RPMI7951 (cell line): Measurements from ENCODE around the gene WDR74. TPM values are rescaled to one million over a fixed set of nuclear protein-coding genes. Genes with fewer than 3 reads are reported as not detected.
"Not testable (repeated sequence)": the region's sequence is repeated elsewhere in the genome, so short reads cannot be mapped to it uniquely, and the experiment has no call there.

Experiments
- DNase-seq: peaks from one replicate; pipeline ENCODE4 v3.0.0-alpha.2; 2012; ENCODE audit warnings: low read depth
- total RNA-seq: library from RNA; depleted of rRNA; stranded (reverse); fragments of >200 nt; shearing (Covaris generic); gene quantifications from 2 replicates; pipeline ENCODE4 v1.2.3, GENCODE V29; 2014

Gene WDR74
- total RNA-seq, 1 experiment from 2014 or later, result 61.3 TPM

DNA sequence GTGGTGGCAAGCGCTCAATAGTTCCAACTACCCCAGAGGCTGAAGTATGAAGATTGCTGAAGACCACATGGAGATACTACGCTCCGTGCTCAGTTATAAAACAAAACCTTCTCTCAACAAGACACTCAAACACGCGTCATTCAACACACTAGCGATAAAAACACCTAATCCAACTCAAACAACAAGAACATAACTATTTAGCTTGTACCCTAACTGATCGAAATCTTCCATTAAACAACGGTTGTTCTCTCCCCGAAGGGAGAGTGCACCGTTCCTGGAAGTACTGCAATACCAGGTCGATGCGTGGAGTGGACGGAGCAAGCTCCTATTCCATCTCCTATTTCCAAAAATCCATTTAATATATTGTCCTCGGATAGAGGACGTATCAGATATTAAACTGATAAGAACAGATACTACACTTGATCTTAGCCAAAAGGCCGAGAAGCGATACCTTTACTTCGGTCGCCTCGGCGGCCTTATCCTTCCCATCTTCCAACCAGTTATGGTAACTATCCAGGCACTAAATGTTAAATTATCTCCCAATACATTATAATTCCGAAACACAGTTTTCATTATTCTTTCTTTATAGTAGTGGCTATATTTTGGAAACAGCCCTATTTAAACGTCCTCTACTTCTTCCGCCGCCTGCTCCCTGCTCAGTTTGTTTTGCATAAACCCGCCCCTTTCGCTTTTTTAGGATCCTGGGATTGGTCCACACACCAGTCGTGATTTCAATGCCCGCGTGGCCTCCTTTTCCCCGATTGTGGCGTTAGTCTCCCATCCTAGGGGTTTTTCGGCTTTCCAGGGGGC is 2.2 kb upstream of the WDR74 start:
- peak; percentile 100 for DNase-seq

DNA sequence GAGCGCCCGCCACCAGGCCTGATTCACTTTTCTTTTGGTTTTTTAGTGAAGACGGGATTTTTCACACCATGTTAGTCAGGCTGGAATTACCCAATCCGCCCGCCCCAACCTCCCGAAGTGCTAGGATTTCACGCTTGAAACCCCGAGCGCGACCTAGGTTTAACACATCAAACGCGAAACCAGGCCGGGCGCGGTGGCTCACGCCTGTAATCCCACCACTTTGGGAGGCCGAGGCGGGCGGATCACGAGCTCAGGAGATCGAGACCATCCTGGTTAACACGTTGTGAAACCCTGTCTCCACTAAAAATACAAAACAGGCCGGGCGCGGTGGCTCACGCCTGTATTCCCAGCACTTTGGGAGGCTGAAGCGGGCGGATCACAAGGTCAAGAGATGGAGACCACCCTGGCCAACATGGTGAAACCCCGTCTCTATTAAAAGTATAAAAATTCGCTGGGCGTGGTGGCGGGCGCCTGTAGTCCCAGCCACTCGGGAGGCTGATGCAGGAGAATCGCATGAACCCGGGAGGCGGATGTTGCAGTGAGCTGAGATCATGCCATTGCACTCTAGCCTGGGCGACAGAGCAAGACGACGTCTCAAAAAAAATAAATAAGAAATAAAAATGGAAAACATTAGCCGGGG is 1.5 kb upstream of the WDR74 start:
- DNase-seq, result peak; percentile 91

DNA sequence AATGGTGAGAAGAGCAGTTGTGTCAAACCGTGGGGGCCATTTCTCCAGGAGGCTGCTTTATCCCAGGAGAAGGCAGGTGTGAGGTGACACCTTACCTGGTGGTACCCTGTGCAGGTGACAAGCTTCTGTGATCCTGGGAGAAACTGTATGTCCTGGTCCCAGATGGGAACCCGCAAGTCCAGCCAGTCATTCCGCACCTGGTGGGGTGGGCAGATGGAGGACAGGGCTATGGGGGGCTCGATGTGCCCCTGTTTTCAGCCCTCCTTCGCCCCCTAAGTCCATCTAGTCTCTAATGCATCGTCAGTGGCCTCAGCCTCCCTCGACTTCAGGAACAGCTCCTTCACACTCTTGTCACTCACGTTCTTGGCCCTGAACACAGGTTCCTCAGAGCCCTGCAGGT is 4.1 kb downstream of the WDR74 start:
- DNase-seq, result no peak

DNA sequence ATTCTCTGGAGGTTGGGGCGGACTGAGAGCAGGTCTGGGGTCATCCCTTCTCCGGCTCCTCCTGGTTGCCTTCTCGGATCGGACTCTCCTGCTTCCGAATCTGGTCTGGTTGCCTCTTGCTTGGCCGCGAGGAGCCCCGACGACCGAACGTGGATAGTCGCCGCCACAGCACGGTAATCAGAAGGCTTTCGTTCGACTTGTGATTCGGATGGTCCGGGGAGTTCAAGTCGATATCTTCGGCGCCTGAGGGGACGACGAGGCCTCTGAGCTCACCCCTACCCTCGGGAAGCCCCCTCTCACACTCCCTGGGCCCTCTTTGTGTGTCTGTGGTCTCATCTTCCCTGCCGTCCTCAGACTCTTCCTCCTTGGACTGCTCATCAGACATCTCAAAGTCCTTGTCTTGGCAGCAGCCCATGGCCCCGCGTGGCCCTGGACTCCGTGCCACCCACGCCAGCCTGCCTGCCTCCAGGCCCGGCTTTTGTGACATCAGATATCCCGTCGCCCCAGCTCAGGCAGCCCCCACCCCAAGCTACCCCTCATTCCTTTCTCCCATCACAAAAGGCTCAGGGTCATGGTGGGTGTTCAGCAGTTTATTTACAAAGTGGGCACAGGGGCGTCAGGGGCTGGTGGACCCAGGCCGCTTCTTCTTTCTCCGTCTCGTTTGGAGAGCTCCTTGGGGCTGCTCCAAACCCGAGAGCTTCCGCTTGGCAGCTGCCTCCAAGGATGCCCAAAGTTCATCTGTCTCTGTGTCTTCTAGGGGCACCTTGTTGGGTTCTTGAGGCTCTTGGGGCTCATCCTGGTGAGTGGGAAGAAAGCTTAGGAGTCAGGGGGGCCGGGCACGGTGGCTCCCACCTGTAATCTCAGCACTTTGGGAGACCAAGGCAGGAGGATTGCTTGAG is 6.8 kb downstream of the WDR74 start, which contains the start of gene TEX54:
Gene TEX54 (minus strand): TSS at position 506 of the 899 bp plus-strand sequence.
- DNase-seq, result no peak

DNA sequence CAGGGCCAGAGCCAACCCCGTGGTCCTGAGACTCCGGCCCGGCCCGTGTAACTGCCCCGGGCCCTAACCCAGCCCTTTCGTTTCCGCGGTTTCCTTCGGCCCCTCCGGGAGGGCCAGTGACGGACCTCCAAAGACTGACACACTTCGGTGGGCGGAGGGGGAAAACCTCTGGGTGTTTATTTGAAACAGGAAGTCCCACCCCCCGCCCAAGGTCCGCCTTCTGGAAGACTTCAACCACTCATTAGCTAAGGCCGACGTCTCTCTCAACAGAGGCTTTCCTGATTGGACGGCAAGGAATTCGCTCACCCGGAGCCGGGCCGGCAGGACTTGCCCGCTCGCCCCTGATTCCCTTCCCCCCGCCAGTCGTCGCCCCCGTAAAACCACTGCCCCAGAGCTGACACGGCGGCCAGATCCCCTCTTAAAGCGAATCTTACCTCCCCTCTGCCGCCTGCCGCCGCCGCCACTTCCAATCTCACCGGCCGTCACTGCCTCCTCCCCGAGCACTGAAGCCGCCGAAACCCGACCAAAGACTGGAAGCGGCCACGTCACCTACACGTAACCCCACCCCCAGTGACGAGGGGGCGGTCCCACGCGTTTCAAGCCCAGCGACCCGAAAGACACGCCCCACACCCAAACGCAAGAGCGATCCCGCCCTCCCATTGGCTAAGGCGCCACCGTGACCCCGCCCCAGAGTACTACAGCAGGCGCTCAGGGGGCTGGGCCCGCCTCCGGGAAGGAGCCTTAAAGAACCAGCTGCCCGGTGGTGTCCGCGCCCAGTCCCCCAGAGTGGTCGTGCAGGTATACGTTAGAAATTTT is 7.7 kb downstream of the WDR74 start, which contains the start of gene STX5:
Gene STX5 (minus strand): TSS at position 532 of the 816 bp plus-strand sequence. CDS start 808 bp downstream, outside the sequence.
- peak; percentile 97 for DNase-seq

DNA sequence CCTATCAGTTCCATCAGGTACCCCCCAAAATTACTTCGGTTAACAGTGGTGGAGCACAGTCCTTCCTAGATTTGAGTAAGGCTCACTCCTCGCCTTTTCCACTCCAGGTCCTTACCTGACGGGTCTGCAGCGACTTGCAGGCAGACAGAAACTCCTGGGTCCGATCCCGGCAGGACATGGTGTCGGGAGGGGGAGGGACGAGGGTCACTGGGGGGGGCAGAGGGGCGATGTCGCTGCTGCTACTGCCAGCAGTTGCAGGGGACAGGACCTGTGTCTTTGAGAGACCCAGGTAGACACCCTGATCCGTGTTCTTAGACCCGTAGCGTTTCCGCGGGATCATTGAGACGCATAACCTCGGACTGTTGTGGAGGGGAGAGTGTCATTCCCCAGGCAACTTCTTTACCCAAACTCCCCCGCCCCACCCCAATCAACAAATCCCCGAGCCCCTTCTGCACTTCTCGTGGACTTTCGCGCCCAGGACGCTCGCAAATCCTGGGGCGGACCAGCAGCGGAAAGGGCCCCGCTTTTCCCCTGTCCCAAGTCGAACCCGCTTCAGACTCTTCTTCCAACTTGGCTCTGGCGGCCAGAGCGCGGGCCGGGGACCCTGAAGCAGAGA is 8.4 kb downstream of the WDR74 start:
- DNase-seq, result no peak

DNA sequence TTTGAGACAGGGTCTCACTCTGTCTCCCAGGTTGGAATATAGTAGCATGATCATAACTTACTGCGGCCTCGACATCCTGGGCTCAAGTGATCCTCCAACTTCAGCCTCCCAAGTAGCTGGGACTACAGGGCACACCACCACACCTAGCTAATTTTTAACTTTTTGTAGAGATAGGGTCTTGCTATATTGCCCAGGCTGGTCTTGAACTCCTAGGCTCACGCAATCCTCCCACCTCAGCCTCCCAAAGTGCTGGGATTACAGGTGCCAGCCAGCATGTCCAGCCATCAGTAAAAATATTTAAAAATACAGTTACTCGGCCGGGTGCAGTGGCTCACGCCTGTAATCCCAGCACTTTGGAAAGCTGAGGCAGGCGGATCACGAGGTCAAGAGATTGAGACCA is 11.3 kb downstream of the WDR74 start:
- not testable (repeated sequence) for DNase-seq

DNA sequence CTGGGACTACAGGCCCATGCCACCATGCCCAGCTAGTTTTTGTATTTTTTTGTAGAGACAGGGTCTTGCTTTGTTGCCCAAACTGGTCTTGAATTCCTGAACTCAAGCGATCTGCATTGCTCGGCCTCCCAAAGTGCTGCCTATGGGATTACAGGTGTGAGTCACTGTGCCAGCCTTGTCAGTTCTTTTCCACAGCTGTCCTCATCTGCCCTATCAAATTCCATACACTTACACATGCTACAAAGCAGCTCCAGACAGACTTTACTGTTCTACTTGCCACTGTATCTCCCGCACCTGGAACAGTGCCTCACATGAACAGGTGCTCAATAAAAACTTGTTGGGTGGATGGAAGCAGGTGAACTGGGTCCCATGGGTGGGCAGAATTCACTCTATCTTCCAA is 15.7 kb downstream of the WDR74 start:
- DNase-seq, result no peak

DNA sequence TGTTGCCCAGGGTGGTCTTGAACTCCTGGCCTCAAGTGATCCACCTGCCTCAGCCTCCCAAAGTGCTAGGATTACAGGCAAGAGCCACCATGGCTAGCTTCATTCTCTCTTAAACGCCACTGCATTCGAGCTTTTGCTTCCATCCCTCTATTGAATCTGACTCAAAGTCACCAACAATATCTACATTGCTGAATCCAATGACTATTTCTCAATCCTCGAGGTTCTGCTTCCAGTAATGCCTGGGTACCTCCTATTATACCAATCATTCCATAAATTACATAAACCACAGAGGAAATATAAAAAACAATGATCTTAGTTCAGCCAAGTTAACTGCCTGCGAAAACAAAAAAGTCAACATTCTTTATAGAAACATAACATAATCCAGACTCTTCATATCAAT is 22.3 kb downstream of the WDR74 start:
- DNase-seq, result no peak

DNA sequence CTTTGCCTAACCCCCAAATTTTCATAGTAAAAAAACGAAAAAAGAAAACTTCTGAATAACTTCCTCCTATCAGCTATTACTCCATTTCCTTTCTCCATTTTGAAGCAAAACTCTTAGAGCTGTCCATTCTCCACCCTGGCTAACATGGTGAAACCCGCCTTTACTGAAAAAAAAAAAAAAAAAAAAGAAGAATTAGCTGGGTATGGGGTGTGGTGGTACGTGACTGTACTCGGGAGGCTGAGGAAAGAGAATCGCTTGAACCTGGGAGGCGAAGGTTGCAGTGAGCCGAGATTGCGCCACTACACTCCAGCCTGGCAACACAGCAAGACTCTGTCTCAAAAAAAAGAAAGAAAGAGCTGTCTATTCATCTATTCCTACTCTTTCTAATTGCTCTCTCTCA is 22.8 kb downstream of the WDR74 start:
- DNase-seq, result no peak

DNA sequence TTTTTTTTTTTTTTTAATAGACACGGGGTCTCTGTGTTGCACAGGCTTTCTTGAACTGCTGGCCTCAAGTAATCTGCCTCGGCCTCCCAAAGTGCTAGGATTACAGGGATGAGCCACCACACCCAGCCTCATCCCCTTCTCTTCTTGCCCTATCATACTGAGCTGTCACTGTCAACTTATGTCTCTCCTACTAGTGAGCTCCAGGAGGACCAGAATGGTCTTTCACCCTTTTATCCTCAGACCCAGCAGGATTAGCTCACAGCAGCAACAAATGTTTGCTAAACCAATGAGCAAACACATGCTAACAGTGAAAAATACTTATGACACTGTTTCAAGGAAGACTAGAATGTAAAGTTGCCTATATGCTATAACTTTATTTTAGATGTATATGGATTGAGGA is 27.7 kb downstream of the WDR74 start:
- DNase-seq, result no peak

DNA sequence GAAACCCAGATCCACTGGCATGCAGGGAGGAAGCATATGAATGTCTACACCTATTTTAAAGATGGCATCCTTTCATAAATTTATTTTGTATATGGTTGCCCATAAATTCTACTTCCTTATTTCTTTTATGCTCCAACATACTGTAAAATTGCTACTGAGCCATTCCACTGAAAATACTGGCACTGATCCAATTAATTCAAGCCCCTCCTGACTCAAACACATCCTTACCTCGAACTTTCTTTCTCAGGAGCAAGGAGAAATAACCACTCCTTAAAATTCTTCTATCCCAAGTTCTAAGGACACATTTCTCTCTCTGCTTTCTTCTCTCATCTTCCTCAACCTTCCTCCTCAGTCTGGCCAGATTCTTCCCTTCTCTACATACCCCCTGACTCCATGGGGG is 28.6 kb downstream of the WDR74 start:
- DNase-seq, result no peak

DNA sequence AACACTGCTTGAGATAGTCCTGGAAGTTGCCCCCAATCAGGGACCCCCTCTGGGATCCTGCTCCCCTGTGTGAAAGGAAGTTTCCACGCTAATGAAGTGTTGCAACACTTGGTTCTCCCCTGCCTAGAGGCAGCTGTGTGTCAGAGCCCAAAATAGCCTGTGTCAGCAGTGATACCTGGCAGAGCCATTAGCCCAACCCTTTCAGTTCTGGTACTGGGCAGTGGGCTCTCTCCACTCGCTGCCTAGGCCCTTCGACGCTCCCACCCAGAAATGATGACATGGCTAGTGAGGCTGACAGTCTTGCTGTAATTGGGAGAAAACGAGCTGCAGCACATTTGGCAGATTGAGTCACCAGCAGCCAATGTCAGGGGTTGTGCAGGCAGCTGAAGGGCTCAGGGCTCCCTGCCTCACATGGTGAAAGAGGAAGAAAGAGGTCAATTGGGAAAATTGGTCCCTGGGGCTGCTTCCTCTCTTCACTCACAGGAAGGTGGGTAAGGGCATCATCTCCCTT is 32.7 kb downstream of the WDR74 start:
- DNase-seq, result peak; percentile 32

DNA sequence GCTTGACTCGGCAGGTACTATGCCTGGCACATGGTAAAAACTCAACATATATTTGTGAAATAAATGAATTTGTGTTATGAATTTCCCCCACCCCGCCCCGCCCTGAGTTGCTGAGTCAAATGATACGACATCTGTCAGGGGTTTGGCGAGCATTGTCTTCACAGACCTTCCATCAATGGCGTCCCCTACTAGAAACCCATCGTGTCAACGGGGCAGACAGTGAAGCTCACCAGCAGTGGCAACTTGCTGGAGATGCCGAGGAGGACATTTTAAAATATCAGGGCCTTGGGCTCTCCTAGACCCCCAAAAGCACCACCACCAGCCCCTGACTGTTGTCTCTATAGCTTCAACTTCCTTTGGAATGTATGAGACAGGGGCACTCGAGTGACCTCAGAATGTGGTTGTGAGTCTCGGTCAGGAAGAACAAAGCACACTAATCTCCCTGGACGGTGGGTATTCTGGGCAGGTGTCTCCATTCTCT is 33.4 kb downstream of the WDR74 start:
- peak; percentile 28 for DNase-seq

DNA sequence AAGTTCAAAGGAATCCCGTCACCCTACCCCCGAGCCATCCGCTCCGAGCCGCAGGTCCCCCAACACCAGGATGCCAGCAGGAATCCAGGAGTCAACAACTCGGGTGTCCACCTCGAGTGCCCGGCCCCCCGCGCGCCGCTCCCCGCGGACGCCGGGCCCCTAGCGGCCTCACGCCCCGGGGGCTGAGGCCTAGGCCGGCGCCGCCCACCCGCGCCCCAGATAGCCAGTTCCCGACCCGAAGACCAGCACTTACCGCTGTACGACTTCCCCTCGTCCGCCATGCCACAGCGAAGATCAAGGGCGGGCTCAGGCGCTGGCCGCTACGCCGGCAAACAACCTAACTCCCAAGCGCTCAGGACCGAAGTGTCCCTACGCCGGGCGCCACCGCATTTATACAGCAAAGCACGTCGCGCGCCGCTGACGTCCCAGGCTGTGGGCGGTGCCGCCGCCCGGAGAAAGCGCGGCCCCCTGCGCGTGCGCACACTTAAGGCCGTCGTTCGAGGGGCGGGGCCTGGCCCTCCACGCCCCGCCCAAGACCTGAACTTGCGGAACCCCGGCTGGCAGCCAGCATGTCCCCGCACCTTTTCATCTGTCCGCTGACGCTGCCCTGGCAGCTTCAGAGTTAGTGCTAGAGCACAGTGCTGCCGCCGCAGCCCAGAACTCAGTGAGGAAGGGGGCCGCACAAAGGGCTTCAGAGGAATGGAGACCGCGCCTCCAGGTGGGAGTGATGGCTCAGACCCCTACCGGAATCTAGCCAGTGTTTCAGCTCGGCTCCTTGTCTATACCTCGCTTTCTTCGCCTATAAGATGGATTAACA is 34.1 kb downstream of the WDR74 start, which contains the start of gene NXF1:
Gene NXF1 (minus strand): TSS at position 365 of the 817 bp plus-strand sequence. CDS start 84 bp downstream, at position 281.
- peak; percentile 90 for DNase-seq

DNA sequence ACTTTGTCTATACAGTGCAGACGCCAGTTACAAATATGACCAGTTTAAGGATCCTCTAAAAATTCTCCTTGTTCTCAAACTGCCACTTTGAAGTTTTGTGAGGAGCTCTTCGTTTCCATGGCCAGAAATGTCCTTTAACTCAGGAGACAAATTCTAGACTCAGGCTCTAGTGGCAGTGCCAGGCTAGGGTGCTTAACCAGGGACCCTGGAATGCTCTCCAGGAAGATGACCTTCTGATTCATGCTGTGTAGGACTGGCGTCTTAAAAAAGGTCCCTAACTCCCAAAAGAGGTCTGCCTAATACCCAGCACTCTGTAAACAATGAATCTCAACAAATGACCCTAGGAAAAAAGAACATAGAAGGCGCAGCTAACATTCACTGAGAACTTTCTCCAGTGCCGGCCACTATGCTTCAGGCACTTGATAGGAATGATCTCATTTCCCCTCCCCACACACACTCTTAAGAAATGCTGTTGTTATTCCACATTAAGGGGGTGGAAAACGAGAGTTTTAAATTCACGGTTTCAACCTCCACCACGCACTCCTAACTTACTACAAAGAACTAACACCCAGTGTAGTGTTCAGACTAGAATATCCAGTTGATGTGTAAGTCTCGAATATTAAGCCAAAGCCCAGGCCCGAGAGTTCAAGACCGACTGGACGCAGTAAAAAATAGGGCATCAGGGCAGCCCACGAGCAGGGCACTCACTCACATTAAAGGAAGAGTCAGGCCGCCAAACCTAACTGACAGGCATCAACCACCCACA is 34.9 kb downstream of the WDR74 start:
- peak; percentile 41 for DNase-seq

DNA sequence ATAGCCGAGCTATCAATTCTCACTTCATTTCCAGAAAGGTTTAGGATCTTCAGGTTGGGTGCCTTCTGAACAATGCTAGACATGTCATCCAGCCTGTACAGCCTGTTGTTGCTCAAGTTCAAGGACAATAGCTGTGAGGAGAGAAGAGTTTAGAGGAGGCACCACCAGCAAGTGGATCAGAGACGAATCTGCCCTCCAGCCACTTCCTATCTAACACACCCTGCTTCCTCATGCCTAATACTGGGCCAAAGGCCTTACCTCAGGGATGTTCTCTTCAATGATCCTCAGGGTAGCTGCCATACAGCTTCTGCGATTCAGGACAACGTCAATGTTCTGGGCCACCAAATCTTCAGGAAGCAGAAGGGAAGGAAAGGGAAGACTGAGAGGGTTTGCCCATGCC is 38.3 kb downstream of the WDR74 start:
- DNase-seq, result no peak

DNA sequence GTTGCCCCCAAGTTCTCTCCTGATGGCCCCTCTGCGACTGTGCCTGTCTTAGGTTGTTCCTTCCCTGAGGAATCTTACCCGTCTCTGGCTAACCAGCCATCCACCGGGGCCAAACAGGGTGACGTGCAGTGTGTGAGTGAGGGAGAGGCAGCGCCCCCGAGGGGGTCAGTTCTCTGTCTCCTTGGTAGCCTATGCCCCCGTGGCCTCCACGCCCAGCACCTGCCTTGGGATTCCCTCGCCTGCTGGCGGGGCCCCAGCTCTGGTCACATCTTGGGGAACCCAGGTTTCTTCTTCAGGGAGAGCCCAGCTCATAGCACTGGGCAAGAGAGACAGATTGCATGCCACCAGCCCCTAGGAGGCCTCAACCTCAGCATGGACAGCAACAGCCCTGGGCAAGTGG is 39.9 kb downstream of the WDR74 start:
- DNase-seq, result no peak

DNA sequence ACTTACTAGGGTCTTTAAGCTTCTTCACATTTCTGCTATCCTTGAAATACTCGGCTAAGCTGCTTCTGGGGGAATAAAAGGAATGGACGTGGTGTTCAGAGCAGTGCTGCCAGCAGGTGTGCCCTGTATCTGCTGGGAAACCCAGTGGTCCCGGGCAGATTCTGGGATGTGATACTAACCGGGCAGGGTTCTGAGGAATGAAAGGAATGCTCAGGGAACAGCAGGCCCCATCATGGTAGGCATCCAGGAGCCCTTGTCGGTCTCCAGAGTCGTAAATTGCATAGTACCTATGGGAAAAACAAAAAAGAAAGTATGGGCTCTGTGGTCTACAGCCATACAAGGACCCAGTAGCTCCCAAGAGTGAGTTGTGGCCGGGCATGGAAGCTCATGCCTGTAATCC is 43.1 kb downstream of the WDR74 start:
- DNase-seq, result no peak
